K562 (cell line): Measurements from ENCODE around the gene RUVBL1. TPM values are rescaled to one million over a fixed set of nuclear protein-coding genes. Genes with fewer than 3 reads are reported as not detected.

Experiments used
- ARID4B ChIP-seq: sonication (generic); formaldehyde crosslinking; IDR thresholded peaks from 2 replicates; pipeline ENCODE4 v1.8.0; 2022; ENCODE audit warnings: mild to moderate bottlenecking, missing genetic modification reagents
- CBX3 ChIP-seq, 2 experiments: IDR thresholded peaks; 1 replicate in 1 of 2; 2 replicates in 1 of 2; pipeline ENCODE4 v1.6.1; 2012; ENCODE audit warnings: inconsistent platforms in 2 of 2, low read length in 2 of 2, borderline replicate concordance in 1 of 2, control low read depth in 1 of 2
- CHD4 ChIP-seq: fragments of 200-600 bp; sonication (generic); IDR thresholded peaks from 3 replicates; pipeline ENCODE4 v1.6.1; 2012; ENCODE audit warnings: low read depth, mild to moderate bottlenecking, mixed read lengths, low read length, inconsistent platforms; ENCODE audit not compliant: insufficient read depth, insufficient replicate concordance, poor library complexity, severe bottlenecking
- DMBX1 ChIP-seq: fragments of 250-450 bp; sonication (Bioruptor Pico); IDR thresholded peaks from 2 replicates; pipeline ENCODE4 v1.8.0; 2022; ENCODE audit warnings: inconsistent platforms, mild to moderate bottlenecking, moderate library complexity, borderline replicate concordance
- IRF1 ChIP-seq: sonication (generic); formaldehyde crosslinking; IDR thresholded peaks from 2 replicates; pipeline ENCODE4 v1.8.0; 2022; ENCODE audit warnings: missing genetic modification reagents, mild to moderate bottlenecking, borderline replicate concordance
- RREB1 ChIP-seq: fragments of 250-450 bp; sonication (Bioruptor Pico); IDR thresholded peaks from 2 replicates; pipeline ENCODE4 v1.4.0; 2020
- TEAD1 ChIP-seq, 2 experiments: fragments of 450-650 bp in 1 of 2; sonication (generic) in 1 of 2; formaldehyde crosslinking; IDR thresholded peaks; 2 replicates each; pipeline versions ENCODE4 v1.4.0 to v1.8.0; 2020 to 2022; ENCODE audit warnings: mild to moderate bottlenecking in 2 of 2, missing genetic modification reagents in 1 of 2
- TEAD2 ChIP-seq: fragments of 450-650 bp; IDR thresholded peaks from 2 replicates; pipeline ENCODE4 v1.6.1; 2016; ENCODE audit warnings: missing genetic modification characterization, control low read depth, missing compliant biosample characterization
- ZBTB33 ChIP-seq: sonication (generic); formaldehyde crosslinking; IDR thresholded peaks from 2 replicates; pipeline ENCODE4 v1.8.1; 2023; ENCODE audit warnings: mild to moderate bottlenecking, missing genetic modification reagents
- ZKSCAN3 ChIP-seq: fragments of 250-450 bp; sonication (Bioruptor Pico); IDR thresholded peaks from 2 replicates; pipeline ENCODE4 v1.4.0; 2020
- ZNF134 ChIP-seq: fragments of 250-450 bp; sonication (Bioruptor Pico); conservative IDR thresholded peaks from 2 replicates; pipeline ENCODE4 v1.4.0; 2020
- ZNF217 ChIP-seq: sonication (generic); formaldehyde crosslinking; IDR thresholded peaks from 2 replicates; pipeline ENCODE4 v1.8.0; 2022; ENCODE audit warnings: mild to moderate bottlenecking, missing genetic modification reagents
- polyA plus RNA-seq, 8 experiments: library from polyadenylated mRNA; depleted of rRNA in 4 of 8; stranded (reverse) in 5 of 8; unstranded in 3 of 8; fragments of >200 nt; fragmentation: Nextera tagmentation in 2 of 8; fragmentation: Illumina TruSeq in 1 of 8; extraction: Ambion mirVana in 2 of 8; extraction: Trizol in 1 of 8; gene quantifications; 2 replicates each; pipeline versions ENCODE4 v1.2.1 to v1.2.3, GENCODE V29; 2011 to 2014; ENCODE audit warnings: inconsistent platforms in 1 of 8, missing spikeins in 1 of 8
- total RNA-seq, 7 experiments: library from RNA; depleted of rRNA in 6 of 7; stranded (reverse); fragments of >200 nt in 6 of 7; fragmentation: Illumina TruSeq in 2 of 7; extraction: Trizol in 2 of 7; gene quantifications; 2 replicates each; pipeline versions ENCODE4 v1.2.1 to v1.2.3, GENCODE V29; 2011 to 2021; ENCODE audit warnings: low replicate concordance in 1 of 7

The RUVBL1 gene
- total and polyA plus RNA-seq, 9 of the 15 experiments (the other 6 are each of a cell fraction or from before 2014, with no cell fraction given): 20.7 to 147 (median 113) TPM

- TF ChIP-seq ZNF217 (CRISPR knock-in tag): no peak
- no peak for TF ChIP-seq DMBX1 (CRISPR knock-in tag)
- TF ChIP-seq ZKSCAN3 (CRISPR knock-in tag): no peak
- no peak for TF ChIP-seq ZNF134 (CRISPR knock-in tag)
- TF ChIP-seq TEAD1 (CRISPR knock-in tag; IDR thresholded peaks at IDR 0.05): no peak; a peak in 1 of 4 replicates
- no peak for TF ChIP-seq RREB1 (CRISPR knock-in tag)
- TF ChIP-seq IRF1 (CRISPR knock-in tag): no peak
- no peak for TF ChIP-seq ZBTB33 (CRISPR knock-in tag)
- TF ChIP-seq ARID4B: no peak
- TF ChIP-seq TEAD2 (tag): no peak
- TF ChIP-seq CHD4: no peak
- TF ChIP-seq CBX3 (IDR thresholded peaks at IDR 0.05; ENCODE audit: borderline replicate concordance in 1 of 2, low read length in 2 of 2): no peak
These were observed 43.1 kb downstream of the RUVBL1 start (continued) for GRCh38 chr3:128080323-128081080.
